K562 (cell line): ENCODE measurements around the gene UBXN1. TPM values are rescaled to one million over a fixed set of nuclear protein-coding genes. Genes with fewer than 3 reads are reported as not detected.

Source experiments
- ARID2 ChIP-seq: fragments of 450-650 bp; IDR thresholded peaks from 2 replicates; pipeline ENCODE4 v1.6.1; 2017; ENCODE audit warnings: antibody characterized with exemption, mild to moderate bottlenecking
- ESRRA ChIP-seq: fragments of 450-650 bp; IDR thresholded peaks from 2 replicates; pipeline ENCODE4 v1.6.1; 2014; ENCODE audit warnings: low read depth, mild to moderate bottlenecking, moderate library complexity, borderline replicate concordance
- ESRRB ChIP-seq: fragments of 250-450 bp; sonication (Bioruptor Pico); IDR thresholded peaks from 2 replicates; pipeline ENCODE4 v1.5.0; 2020; ENCODE audit warnings: mild to moderate bottlenecking, moderate library complexity, borderline replicate concordance
- KDM5B ChIP-seq: fragments of 200-600 bp; sonication (generic); IDR thresholded peaks from 2 replicates; pipeline ENCODE4 v1.6.1; 2012; ENCODE audit warnings: low read depth, mild to moderate bottlenecking, moderate library complexity, low read length, control low read depth, inconsistent platforms; ENCODE audit not compliant: insufficient replicate concordance
- MEIS2 ChIP-seq: fragments of 450-650 bp; IDR thresholded peaks from 2 replicates; pipeline ENCODE4 v1.6.1; 2014; ENCODE audit warnings: mild to moderate bottlenecking; ENCODE audit not compliant: partially characterized antibody
- NFYB ChIP-seq: IDR thresholded peaks from 2 replicates; pipeline ENCODE4 v1.6.1; 2011; ENCODE audit warnings: mild to moderate bottlenecking, moderate library complexity; ENCODE audit not compliant: insufficient read length; ENCODE audit errors: extremely low read depth
- NR1H2 ChIP-seq: sonication (generic); formaldehyde crosslinking; IDR thresholded peaks from 2 replicates; pipeline ENCODE4 v1.4.0; 2020; ENCODE audit warnings: mild to moderate bottlenecking, missing genetic modification reagents
- NR2C1 ChIP-seq, 2 experiments: fragments of 450-650 bp; IDR thresholded peaks; 2 replicates each; pipeline ENCODE4 v1.6.1; 2017; ENCODE audit warnings: mild to moderate bottlenecking in 2 of 2, antibody characterized with exemption in 1 of 2, inconsistent platforms in 1 of 2, missing compliant biosample characterization in 1 of 2, missing genetic modification characterization in 1 of 2
- ZBED1 ChIP-seq: IDR thresholded peaks from 2 replicates; pipeline ENCODE4 v1.6.1; 2014
- ZKSCAN1 ChIP-seq: fragments of 150-350 bp; IDR thresholded peaks from 2 replicates; pipeline ENCODE4 v1.6.1; 2016; ENCODE audit warnings: low read depth, low read length
- ZNF263 ChIP-seq: sonication (generic); formaldehyde crosslinking; IDR thresholded peaks from 2 replicates; pipeline ENCODE4 v1.8.0; 2022; ENCODE audit warnings: mild to moderate bottlenecking, missing genetic modification reagents, borderline replicate concordance
- polyA plus RNA-seq, 8 experiments: library from polyadenylated mRNA; depleted of rRNA in 4 of 8; stranded (reverse) in 5 of 8; unstranded in 3 of 8; fragments of >200 nt; fragmentation: Nextera tagmentation in 2 of 8; fragmentation: Illumina TruSeq in 1 of 8; extraction: Ambion mirVana in 2 of 8; extraction: Trizol in 1 of 8; gene quantifications; 2 replicates each; pipeline versions ENCODE4 v1.2.1 to v1.2.3, GENCODE V29; 2011 to 2014; ENCODE audit warnings: inconsistent platforms in 1 of 8, missing spikeins in 1 of 8
- total RNA-seq, 7 experiments: library from RNA; depleted of rRNA in 6 of 7; stranded (reverse); fragments of >200 nt in 6 of 7; fragmentation: Illumina TruSeq in 2 of 7; extraction: Trizol in 2 of 7; gene quantifications; 2 replicates each; pipeline versions ENCODE4 v1.2.1 to v1.2.3, GENCODE V29; 2011 to 2021; ENCODE audit warnings: low replicate concordance in 1 of 7
- TF ChIP-seq, protein P1 (sequence below), 3 experiments: fragments of 200-800 bp in 1 of 3; fragments of 250-450 bp in 1 of 3; fragments of 450-650 bp in 1 of 3; sonication (Bioruptor Pico) in 1 of 3; sonication (Bioruptor generic) in 1 of 3; formaldehyde crosslinking in 1 of 3; IDR thresholded peaks; 2 replicates each; pipeline versions ENCODE4 v1.6.1 to v1.8.0; 2016 to 2022; ENCODE audit warnings: mild to moderate bottlenecking in 2 of 3, missing genetic modification characterization in 2 of 3, missing compliant biosample characterization in 1 of 3, moderate library complexity in 1 of 3
- TF ChIP-seq, protein P2 (sequence below): fragments of 450-650 bp; IDR thresholded peaks from 2 replicates; pipeline ENCODE4 v1.6.1; 2014; ENCODE audit warnings: low read depth, mild to moderate bottlenecking, moderate library complexity, borderline replicate concordance
- TF ChIP-seq, protein P3 (sequence below): fragments of 450-650 bp; formaldehyde crosslinking; IDR thresholded peaks from 2 replicates; pipeline ENCODE4 v1.4.0; 2020; ENCODE audit warnings: mild to moderate bottlenecking, moderate library complexity
- TF ChIP-seq, protein P4 (sequence below): sonication (generic); formaldehyde crosslinking; IDR thresholded peaks from 2 replicates; pipeline ENCODE4 v1.8.0; 2022; ENCODE audit warnings: missing genetic modification reagents, mild to moderate bottlenecking, borderline replicate concordance
- TF ChIP-seq, protein P5 (sequence below), 2 experiments: IDR thresholded peaks; 2 replicates each; pipeline ENCODE4 v1.6.1; 2011; ENCODE audit warnings: borderline replicate concordance in 1 of 2, control low read depth in 1 of 2, low read depth in 1 of 2, low read length in 1 of 2, mild to moderate bottlenecking in 1 of 2, mixed read lengths in 1 of 2, moderate library complexity in 1 of 2; ENCODE audit not compliant: insufficient read depth in 1 of 2, insufficient read length in 1 of 2, poor library complexity in 1 of 2, severe bottlenecking in 1 of 2; ENCODE audit errors: extremely low read depth in 1 of 2

Gene UBXN1
- total and polyA plus RNA-seq, 9 of the 15 experiments (the other 6 are each of a cell fraction or from before 2014, with no cell fraction given): 4.8 to 263 (median 99.7) TPM

DNA sequence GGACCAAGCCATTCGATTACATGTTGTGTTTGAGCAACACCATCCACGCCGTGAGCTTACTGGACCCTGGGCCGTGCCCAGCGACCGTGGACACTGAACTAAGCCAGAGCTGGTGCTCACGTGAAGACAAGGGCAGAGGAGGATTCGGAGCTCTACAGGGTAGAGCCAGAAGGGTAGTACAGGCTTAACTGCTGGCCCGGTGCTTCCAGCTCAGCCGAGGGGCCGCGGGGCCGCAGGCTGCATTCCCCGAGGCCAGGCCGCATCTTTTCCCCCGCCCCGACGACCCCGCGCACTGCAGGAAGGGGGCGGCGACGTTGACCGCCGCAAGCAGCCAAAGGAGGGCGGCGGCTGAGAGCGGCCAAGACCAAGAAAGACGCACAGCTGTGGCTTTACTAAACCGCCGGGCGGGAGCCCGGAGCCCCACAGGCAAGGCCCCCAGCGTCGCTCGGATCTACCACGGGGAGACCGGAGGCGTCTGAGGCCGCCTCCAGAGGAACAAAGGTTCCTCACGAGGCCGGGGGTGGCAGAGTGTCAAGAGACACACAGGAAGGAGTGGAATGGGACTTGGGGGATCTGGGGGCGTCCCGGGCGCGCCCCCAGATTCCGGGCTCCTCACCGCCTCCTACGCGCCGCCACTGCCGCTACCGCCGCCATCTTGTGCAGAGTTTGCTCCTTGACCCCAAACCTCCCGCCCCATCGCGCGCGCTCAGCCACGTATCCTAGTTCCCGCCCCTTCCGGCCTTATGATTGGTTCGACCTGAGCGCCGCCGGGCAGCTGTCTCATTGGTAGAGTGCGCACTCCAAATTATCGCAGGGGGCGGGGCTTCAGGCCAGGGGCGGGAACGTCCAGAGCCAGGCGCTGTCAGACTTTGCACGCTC is 32.7 kb downstream of the UBXN1 start, which contains the start of gene GANAB (continued):
- TF ChIP-seq, protein P1, sequence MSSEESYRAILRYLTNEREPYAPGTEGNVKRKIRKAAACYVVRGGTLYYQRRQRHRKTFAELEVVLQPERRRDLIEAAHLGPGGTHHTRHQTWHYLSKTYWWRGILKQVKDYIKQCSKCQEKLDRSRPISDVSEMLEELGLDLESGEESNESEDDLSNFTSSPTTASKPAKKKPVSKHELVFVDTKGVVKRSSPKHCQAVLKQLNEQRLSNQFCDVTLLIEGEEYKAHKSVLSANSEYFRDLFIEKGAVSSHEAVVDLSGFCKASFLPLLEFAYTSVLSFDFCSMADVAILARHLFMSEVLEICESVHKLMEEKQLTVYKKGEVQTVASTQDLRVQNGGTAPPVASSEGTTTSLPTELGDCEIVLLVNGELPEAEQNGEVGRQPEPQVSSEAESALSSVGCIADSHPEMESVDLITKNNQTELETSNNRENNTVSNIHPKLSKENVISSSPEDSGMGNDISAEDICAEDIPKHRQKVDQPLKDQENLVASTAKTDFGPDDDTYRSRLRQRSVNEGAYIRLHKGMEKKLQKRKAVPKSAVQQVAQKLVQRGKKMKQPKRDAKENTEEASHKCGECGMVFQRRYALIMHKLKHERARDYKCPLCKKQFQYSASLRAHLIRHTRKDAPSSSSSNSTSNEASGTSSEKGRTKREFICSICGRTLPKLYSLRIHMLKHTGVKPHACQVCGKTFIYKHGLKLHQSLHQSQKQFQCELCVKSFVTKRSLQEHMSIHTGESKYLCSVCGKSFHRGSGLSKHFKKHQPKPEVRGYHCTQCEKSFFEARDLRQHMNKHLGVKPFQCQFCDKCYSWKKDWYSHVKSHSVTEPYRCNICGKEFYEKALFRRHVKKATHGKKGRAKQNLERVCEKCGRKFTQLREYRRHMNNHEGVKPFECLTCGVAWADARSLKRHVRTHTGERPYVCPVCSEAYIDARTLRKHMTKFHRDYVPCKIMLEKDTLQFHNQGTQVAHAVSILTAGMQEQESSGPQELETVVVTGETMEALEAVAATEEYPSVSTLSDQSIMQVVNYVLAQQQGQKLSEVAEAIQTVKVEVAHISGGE (CRISPR knock-in tag; IDR thresholded peaks at IDR 0.05): peak in 1 of 3 experiments; percentile 76; a peak in 2 of 6 replicates
- TF ChIP-seq, protein P2, sequence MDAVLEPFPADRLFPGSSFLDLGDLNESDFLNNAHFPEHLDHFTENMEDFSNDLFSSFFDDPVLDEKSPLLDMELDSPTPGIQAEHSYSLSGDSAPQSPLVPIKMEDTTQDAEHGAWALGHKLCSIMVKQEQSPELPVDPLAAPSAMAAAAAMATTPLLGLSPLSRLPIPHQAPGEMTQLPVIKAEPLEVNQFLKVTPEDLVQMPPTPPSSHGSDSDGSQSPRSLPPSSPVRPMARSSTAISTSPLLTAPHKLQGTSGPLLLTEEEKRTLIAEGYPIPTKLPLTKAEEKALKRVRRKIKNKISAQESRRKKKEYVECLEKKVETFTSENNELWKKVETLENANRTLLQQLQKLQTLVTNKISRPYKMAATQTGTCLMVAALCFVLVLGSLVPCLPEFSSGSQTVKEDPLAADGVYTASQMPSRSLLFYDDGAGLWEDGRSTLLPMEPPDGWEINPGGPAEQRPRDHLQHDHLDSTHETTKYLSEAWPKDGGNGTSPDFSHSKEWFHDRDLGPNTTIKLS: peak; percentile 86
- TF ChIP-seq KDM5B (peak; percentile 86), NR1H2 (CRISPR knock-in tag) (no peak), ESRRB (no peak), ZKSCAN1 (peak; percentile 8; the same call in 1 of the 2 replicates), ARID2 (no peak), ESRRA (peak; percentile 51; the same call in 1 of the 2 replicates), ZNF263 (0 out of 2 replicates have a peak, but pooled peaks have one; percentile 15), NFYB (peak; percentile 56), ZBED1 (peak; percentile 30; the same call in 1 of the 2 replicates), NR2C1 (IDR thresholded peaks at IDR 0.05) (peak; percentile 97), NR2C1 (tag; IDR thresholded peaks at IDR 0.05) (peak; percentile 98), MEIS2 (peak; percentile 2)
- TF ChIP-seq, protein P3, sequence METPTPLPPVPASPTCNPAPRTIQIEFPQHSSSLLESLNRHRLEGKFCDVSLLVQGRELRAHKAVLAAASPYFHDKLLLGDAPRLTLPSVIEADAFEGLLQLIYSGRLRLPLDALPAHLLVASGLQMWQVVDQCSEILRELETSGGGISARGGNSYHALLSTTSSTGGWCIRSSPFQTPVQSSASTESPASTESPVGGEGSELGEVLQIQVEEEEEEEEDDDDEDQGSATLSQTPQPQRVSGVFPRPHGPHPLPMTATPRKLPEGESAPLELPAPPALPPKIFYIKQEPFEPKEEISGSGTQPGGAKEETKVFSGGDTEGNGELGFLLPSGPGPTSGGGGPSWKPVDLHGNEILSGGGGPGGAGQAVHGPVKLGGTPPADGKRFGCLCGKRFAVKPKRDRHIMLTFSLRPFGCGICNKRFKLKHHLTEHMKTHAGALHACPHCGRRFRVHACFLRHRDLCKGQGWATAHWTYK (CRISPR knock-in tag): peak; percentile 81
- TF ChIP-seq, protein P4, sequence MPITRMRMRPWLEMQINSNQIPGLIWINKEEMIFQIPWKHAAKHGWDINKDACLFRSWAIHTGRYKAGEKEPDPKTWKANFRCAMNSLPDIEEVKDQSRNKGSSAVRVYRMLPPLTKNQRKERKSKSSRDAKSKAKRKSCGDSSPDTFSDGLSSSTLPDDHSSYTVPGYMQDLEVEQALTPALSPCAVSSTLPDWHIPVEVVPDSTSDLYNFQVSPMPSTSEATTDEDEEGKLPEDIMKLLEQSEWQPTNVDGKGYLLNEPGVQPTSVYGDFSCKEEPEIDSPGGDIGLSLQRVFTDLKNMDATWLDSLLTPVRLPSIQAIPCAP (CRISPR knock-in tag): no peak
- TF ChIP-seq, protein P5, sequence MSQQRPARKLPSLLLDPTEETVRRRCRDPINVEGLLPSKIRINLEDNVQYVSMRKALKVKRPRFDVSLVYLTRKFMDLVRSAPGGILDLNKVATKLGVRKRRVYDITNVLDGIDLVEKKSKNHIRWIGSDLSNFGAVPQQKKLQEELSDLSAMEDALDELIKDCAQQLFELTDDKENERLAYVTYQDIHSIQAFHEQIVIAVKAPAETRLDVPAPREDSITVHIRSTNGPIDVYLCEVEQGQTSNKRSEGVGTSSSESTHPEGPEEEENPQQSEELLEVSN (IDR thresholded peaks at IDR 0.05; ENCODE audit: borderline replicate concordance in 1 of 2, extremely low read depth in 1 of 2, insufficient read depth in 1 of 2, insufficient read length in 1 of 2, low read depth in 1 of 2, low read length in 1 of 2, poor library complexity in 1 of 2, severe bottlenecking in 1 of 2): peak; percentile 11 to 80
